Stimulated activated CD8-positive, alpha-beta memory T cell treated with anti-CD3 and anti-CD28 coated beads, Interleukin-4, amount 100 ng/mL, for 4 hours (primary cell): ENCODE measurements around the gene MTO1.
"Not testable (repeated sequence)": the region's sequence is repeated elsewhere in the genome, so short reads cannot be mapped to it uniquely, and the experiment has no call there.

ENCODE experiments used
- DNase-seq, 2 donors: peaks; one replicate each; pipeline ENCODE4 v3.0.0-alpha.2; 2020; ENCODE audit warnings: low read depth in 2 of 2, low spot score in 1 of 2

MTO1 gene

GRCh38 chr6:73461537-73462350 lies at the start of gene MTO1:
Gene MTO1 (plus strand): TSS chr6:73461737. CDS start chr6:73461855, 118 bp downstream.
- peak; percentile 59 to 65 for DNase-seq

GRCh38 chr6:73413102-73413501 lies 48.4 kb upstream of the MTO1 start:
- DNase-seq: no peak

GRCh38 chr6:73418081-73418741 lies 43.3 kb upstream of the MTO1 start:
- DNase-seq: no peak

- no peak for DNase-seq
These were observed 40.0 kb upstream of the MTO1 start for GRCh38 chr6:73421534-73421933.

- DNase-seq: no peak
These were observed 26.3 kb upstream of the MTO1 start for GRCh38 chr6:73435236-73435635.

GRCh38 chr6:73443555-73443954 lies 18.0 kb upstream of the MTO1 start:
- no peak for DNase-seq

- peak in 1 of 2 donors; percentile 5 for DNase-seq
These were observed 10.1 kb upstream of the MTO1 start for GRCh38 chr6:73451223-73452106.

- DNase-seq: peak in 1 of 2 donors; percentile 58
These were observed 9.5 kb upstream of the MTO1 start, which contains the start of gene CGAS for GRCh38 chr6:73452107-73452461. Gene CGAS (minus strand): TSS chr6:73452297. CDS start chr6:73452181, 116 bp downstream.

GRCh38 chr6:73455865-73456629 lies 5.5 kb upstream of the MTO1 start:
- DNase-seq: no peak

GRCh38 chr6:73459474-73459873 lies 2.1 kb upstream of the MTO1 start:
- not testable (repeated sequence) for DNase-seq

- DNase-seq: no peak
These were observed 1.5 kb upstream of the MTO1 start for GRCh38 chr6:73460056-73460455.

- DNase-seq: no peak
These were observed 10.3 kb downstream of the MTO1 start for GRCh38 chr6:73471686-73472290.

GRCh38 chr6:73476723-73477122 lies 15.2 kb downstream of the MTO1 start:
- DNase-seq: no peak

GRCh38 chr6:73477407-73477806 lies 15.9 kb downstream of the MTO1 start:
- DNase-seq: no peak

- DNase-seq: no peak
These were observed 20.4 kb downstream of the MTO1 start for GRCh38 chr6:73481969-73482368.

- DNase-seq: no peak
These were observed 22.9 kb downstream of the MTO1 start for GRCh38 chr6:73484438-73484837.

- DNase-seq: no peak
These were observed 25.9 kb downstream of the MTO1 start for GRCh38 chr6:73487473-73487872.

GRCh38 chr6:73491377-73491776 lies 29.8 kb downstream of the MTO1 start:
- no peak for DNase-seq

- DNase-seq: no peak
These were observed 36.4 kb downstream of the MTO1 start for GRCh38 chr6:73497915-73498314.

- DNase-seq: no peak
These were observed 41.7 kb downstream of the MTO1 start for GRCh38 chr6:73503027-73503772.
